ENCODE data around the gene TRIM29.

- TF ChIP-seq CTCF (IDR thresholded peaks at IDR 0.05) = no peak
- TF ChIP-seq POLR2A (IDR thresholded peaks at IDR 0.05) = no peak
Observed at GRCh38 chr11:120078397-120078796, 59.5 kb downstream of the TRIM29 start.
